Activated T-cell treated with anti-CD3 and anti-CD28 coated beads for 48 hours (primary cell): ENCODE measurements around the gene PIR.

ENCODE experiments used
- DNase-seq: peaks from one replicate; pipeline ENCODE4 v3.0.0-alpha.2; 2020; ENCODE audit warnings: low read depth

PIR gene

GRCh38 chrX:15493118-15493962 is at the start of gene PIR:
Gene PIR, minus strand, starts transcription at chrX:15493333. Its CDS starts 2,076 bp downstream, at chrX:15491257.
- peak; percentile 53 for DNase-seq

- no peak for DNase-seq
Observed at GRCh38 chrX:15530318-15530717, 37.2 kb upstream of the PIR start.

GRCh38 chrX:15529165-15529564 is 36.0 kb upstream of the PIR start:
- no peak for DNase-seq

- DNase-seq, result no peak
Observed at GRCh38 chrX:15525664-15526416, 32.7 kb upstream of the PIR start.

GRCh38 chrX:15524417-15524816 is 31.3 kb upstream of the PIR start:
- no peak for DNase-seq

- no peak for DNase-seq
Observed at GRCh38 chrX:15523088-15523487, 30.0 kb upstream of the PIR start.

GRCh38 chrX:15522464-15522863 is 29.3 kb upstream of the PIR start:
- no peak for DNase-seq

- DNase-seq, result no peak
Observed at GRCh38 chrX:15515931-15516330, 22.8 kb upstream of the PIR start.

- no peak for DNase-seq
Observed at GRCh38 chrX:15514279-15514678, 21.1 kb upstream of the PIR start.

GRCh38 chrX:15512401-15512965 is 19.4 kb upstream of the PIR start:
- DNase-seq, result no peak

GRCh38 chrX:15511563-15511962 is 18.4 kb upstream of the PIR start:
- no peak for DNase-seq

- no peak for DNase-seq
Observed at GRCh38 chrX:15509845-15510244, 16.7 kb upstream of the PIR start.

- no peak for DNase-seq
Observed at GRCh38 chrX:15507005-15507404, 13.9 kb upstream of the PIR start.

- DNase-seq, result no peak
Observed at GRCh38 chrX:15505101-15505500, 12.0 kb upstream of the PIR start.

- DNase-seq, result no peak
Observed at GRCh38 chrX:15504661-15505060, 11.5 kb upstream of the PIR start.

GRCh38 chrX:15501506-15501905 is 8.4 kb upstream of the PIR start:
- no peak for DNase-seq

- DNase-seq, result no peak
Observed at GRCh38 chrX:15500497-15500966, 7.4 kb upstream of the PIR start, which contains the start of gene BMX. Gene BMX, plus strand, starts transcription at chrX:15500807. Its CDS starts 7,547 bp downstream, at chrX:15508354.

- no peak for DNase-seq
Observed at GRCh38 chrX:15499976-15500375, 6.8 kb upstream of the PIR start.

GRCh38 chrX:15498741-15499140 is 5.6 kb upstream of the PIR start:
- DNase-seq, result no peak

GRCh38 chrX:15497865-15498264 is 4.7 kb upstream of the PIR start:
- DNase-seq, result peak; percentile 15

GRCh38 chrX:15496824-15497223 is 3.7 kb upstream of the PIR start:
- no peak for DNase-seq

- DNase-seq, result no peak
Observed at GRCh38 chrX:15495801-15496200, 2.7 kb upstream of the PIR start.

GRCh38 chrX:15492469-15492868 is 664 bp downstream of the PIR start:
- DNase-seq, result no peak
